HG02678 (cell line): Measurements from ENCODE around the gene AP5B1.

Source experiments
- ATAC-seq: cut with Tn5 transposase; IDR thresholded peaks from one replicate; pipeline ENCODE4 v1.9.1; 2021; ENCODE audit warnings: mild to moderate bottlenecking, moderate library complexity; ENCODE audit not compliant: unreplicated experiment

The AP5B1 gene

GRCh38 chr11:65780770-65781151, at the start of gene AP5B1:
Gene AP5B1, minus strand, starts transcription at chr11:65780976. Its CDS starts 385 bp downstream, at chr11:65780591.
- ATAC-seq, result peak; percentile 65

- ATAC-seq, result no peak
Observed at GRCh38 chr11:65829459-65829858, 48.7 kb upstream of the AP5B1 start.

GRCh38 chr11:65826984-65827735, 46.4 kb upstream of the AP5B1 start:
- no peak for ATAC-seq

GRCh38 chr11:65822776-65823528, 42.2 kb upstream of the AP5B1 start:
- ATAC-seq, result no peak

GRCh38 chr11:65821107-65821506, 40.3 kb upstream of the AP5B1 start:
- ATAC-seq, result no peak

- peak; percentile 83 for ATAC-seq
Observed at GRCh38 chr11:65817835-65818680, 37.3 kb upstream of the AP5B1 start.

GRCh38 chr11:65817312-65817834, 36.6 kb upstream of the AP5B1 start:
- no peak for ATAC-seq

- no peak for ATAC-seq
Observed at GRCh38 chr11:65816696-65817095, 35.9 kb upstream of the AP5B1 start.

GRCh38 chr11:65814986-65815565, 34.3 kb upstream of the AP5B1 start:
- no peak for ATAC-seq

GRCh38 chr11:65814131-65814985, 33.6 kb upstream of the AP5B1 start:
- ATAC-seq, result no peak

- no peak for ATAC-seq
Observed at GRCh38 chr11:65811764-65812475, 31.1 kb upstream of the AP5B1 start.

GRCh38 chr11:65810046-65810868, 29.5 kb upstream of the AP5B1 start:
- ATAC-seq, result no peak

- no peak for ATAC-seq
Observed at GRCh38 chr11:65809496-65809895, 28.7 kb upstream of the AP5B1 start.

- ATAC-seq, result no peak
Observed at GRCh38 chr11:65808744-65809341, 28.1 kb upstream of the AP5B1 start.

- ATAC-seq, result no peak
Observed at GRCh38 chr11:65806979-65807378, 26.2 kb upstream of the AP5B1 start.

- no peak for ATAC-seq
Observed at GRCh38 chr11:65803797-65804492, 23.2 kb upstream of the AP5B1 start.

GRCh38 chr11:65802841-65803240, 22.1 kb upstream of the AP5B1 start:
- peak; percentile 82 for ATAC-seq
